HEK293 (cell line): Measurements from ENCODE around the gene KRTAP10-6.

Source experiments
- CTCF ChIP-seq: fragments of 450-650 bp; formaldehyde crosslinking; IDR thresholded peaks from 2 replicates; pipeline ENCODE4 v1.5.1; 2016; ENCODE audit warnings: missing biosample characterization, missing genetic modification characterization
- RBAK ChIP-seq: fragments of 450-650 bp; formaldehyde crosslinking; IDR thresholded peaks from 2 replicates; pipeline ENCODE4 v1.5.1; 2016; ENCODE audit warnings: missing biosample characterization, missing genetic modification characterization
- SETDB1 ChIP-seq: IDR thresholded peaks from one replicate; pipeline ENCODE4 v1.6.1; 2017; ENCODE audit warnings: mild to moderate bottlenecking, low read length, moderate library complexity, mixed read lengths; ENCODE audit not compliant: insufficient read length
- ZNF449 ChIP-seq: fragments of 450-650 bp; formaldehyde crosslinking; IDR thresholded peaks from 2 replicates; pipeline ENCODE4 v1.5.1; 2017; ENCODE audit warnings: missing biosample characterization, mild to moderate bottlenecking, missing genetic modification characterization, moderate library complexity
- ZNF777 ChIP-seq: fragments of 450-650 bp; formaldehyde crosslinking; IDR thresholded peaks from 2 replicates; pipeline ENCODE4 v1.5.1; 2017; ENCODE audit warnings: missing biosample characterization, missing genetic modification characterization, borderline replicate concordance

- TF ChIP-seq SETDB1 (no peak), ZNF777 (tag by site-specific recombination) (no peak), CTCF (tag by site-specific recombination) (no peak), RBAK (no peak), ZNF449 (no peak)
These were observed 8.5 kb downstream of the KRTAP10-6 start for GRCh38 chr21:44583800-44584147.
